ENCODE data around the gene NTM. TPM values are rescaled to one million over a fixed set of nuclear protein-coding genes. Genes with fewer than 3 reads are reported as not detected.

Gene NTM
- total and polyA plus RNA-seq, 10 donors = 0.13 to 1.6 (median 0.67) TPM

DNA sequence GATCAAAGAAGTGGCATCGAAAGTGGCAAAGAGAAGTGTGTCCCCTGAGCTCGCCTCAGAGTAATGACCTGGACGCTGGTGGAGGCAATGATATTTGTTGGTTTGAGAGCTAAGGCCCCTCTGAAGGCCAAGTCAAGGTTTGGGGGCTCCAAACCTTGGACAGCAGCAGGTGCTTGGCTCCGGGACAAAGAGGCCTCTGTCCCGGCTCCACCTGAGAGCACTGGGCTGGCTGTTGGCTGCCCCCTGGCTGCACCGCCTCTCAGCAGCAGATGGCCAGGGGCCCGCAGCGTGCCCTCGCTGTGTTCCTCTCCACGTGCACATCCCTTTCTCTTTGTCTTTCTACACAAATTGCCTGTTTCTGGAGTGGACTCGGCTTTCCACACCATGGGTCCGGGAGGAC lies 301.3 kb downstream of the NTM start:
- WGBS, 5 donors = 80 to 88% (median 84%) methylated on average over 12 of the region's 12 CpGs
- intact Hi-C loops (cut with DNase I; ENCODE audit: low total_unique reads) = loop anchor here (5.0 kb wide), 3 partner anchors 89 to 749 kb away; no protein-coding TSS in a partner anchor
- DNase-seq = no peak
- TF ChIP-seq, protein P1, sequence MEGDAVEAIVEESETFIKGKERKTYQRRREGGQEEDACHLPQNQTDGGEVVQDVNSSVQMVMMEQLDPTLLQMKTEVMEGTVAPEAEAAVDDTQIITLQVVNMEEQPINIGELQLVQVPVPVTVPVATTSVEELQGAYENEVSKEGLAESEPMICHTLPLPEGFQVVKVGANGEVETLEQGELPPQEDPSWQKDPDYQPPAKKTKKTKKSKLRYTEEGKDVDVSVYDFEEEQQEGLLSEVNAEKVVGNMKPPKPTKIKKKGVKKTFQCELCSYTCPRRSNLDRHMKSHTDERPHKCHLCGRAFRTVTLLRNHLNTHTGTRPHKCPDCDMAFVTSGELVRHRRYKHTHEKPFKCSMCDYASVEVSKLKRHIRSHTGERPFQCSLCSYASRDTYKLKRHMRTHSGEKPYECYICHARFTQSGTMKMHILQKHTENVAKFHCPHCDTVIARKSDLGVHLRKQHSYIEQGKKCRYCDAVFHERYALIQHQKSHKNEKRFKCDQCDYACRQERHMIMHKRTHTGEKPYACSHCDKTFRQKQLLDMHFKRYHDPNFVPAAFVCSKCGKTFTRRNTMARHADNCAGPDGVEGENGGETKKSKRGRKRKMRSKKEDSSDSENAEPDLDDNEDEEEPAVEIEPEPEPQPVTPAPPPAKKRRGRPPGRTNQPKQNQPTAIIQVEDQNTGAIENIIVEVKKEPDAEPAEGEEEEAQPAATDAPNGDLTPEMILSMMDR (IDR thresholded peaks at IDR 0.05 in 8 of 11, conservative IDR thresholded peaks at IDR 0.05 in 3 of 11) = no peak
- TF ChIP-seq POLR2A (IDR thresholded peaks at IDR 0.05) (no peak), POLR2AphosphoS5 (IDR thresholded peaks at IDR 0.05) (no peak)
- H3K27ac ChIP-seq = no peak overlapping the region
- peaks cover 0 to 8% (median 0%) of the 10 kb centered on the region in 7 donors for H3K27me3 ChIP-seq (replicated peaks in 1 of 7)
- no peaks in the 10 kb centered on the region for H3K36me3 ChIP-seq
- H3K4me1 ChIP-seq = peaks cover 0 to 7% (median 0%) of the 10 kb centered on the region in 6 donors
- no peaks in the 10 kb centered on the region for H3K9me3 ChIP-seq
- H3K4me3 ChIP-seq = no peak overlapping the region

DNA sequence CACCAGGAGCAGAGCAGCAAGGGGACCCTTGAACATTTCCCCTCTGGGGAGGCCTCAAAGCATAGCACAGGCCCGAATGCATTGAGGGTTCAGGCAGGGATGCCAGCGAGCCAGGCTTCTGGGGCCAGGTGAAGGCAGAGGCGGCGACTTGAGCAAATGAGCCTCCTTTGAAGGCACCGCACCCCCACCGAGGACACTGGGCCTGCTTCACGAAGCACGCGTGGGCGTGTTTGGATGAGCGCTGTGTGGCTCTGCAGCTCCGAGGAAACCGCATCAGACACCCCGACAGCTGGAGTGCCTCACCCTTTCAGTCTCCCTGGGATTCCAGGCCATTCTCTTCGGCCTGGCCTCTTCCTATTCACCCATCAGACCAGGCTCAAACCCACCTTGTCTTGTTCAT lies 301.8 kb downstream of the NTM start:
- TF ChIP-seq POLR2A (IDR thresholded peaks at IDR 0.05) (no peak), POLR2AphosphoS5 (IDR thresholded peaks at IDR 0.05) (no peak)
- Histone ChIP-seq H3K36me3 (no peaks in the 10 kb centered on the region), H3K9me3 (no peaks in the 10 kb centered on the region), H3K27ac (no peak overlapping the region), H3K4me3 (no peak overlapping the region), H3K4me1 (peaks cover 0 to 7% (median 0%) of the 10 kb centered on the region in 6 donors), H3K27me3 (replicated peaks in 1 of 7) (peaks cover 0 to 8% (median 0%) of the 10 kb centered on the region in 7 donors)
- DNase-seq = no peak
- WGBS, 5 donors = 76 to 90% (median 87%) methylated on average over 14 to 15 of the region's 15 CpGs
- intact Hi-C loops (cut with DNase I; ENCODE audit: low total_unique reads) = loop anchor here (5.0 kb wide), 3 partner anchors 90 to 750 kb away; no protein-coding TSS in a partner anchor

DNA sequence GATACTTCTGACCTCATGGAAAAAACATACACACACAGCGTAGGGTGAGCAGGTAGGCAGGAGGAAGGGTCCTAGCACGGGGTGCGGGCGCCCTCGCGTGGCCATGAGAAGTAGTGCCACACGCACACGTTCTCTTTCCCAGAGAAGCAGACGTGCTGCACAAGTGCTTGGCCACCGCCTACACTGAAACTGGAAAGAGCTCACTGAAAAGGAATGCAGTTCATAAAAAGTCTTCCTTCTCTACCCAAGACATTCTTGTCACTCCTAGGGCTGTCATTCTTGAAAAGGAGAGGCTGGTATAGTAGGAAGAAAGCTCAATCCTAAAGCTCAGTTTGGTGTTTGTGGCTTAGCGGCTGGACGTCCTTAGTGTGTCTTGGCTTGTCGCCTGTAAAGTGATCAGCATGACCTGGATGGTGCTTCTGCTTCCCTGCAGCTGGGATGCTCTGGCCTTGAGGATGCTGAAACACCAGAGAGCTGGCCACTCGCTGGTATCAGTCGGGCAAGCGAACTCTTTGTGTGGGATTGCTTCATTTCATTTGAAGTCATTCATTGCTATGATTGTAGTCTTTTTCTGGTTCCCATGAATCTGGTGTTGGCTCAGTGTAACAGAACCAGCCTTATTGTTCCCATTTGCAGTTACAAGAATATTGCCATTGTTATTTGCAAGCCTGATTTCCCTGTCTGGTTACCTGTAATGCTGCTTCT lies 303.8 kb downstream of the NTM start:
- H3K36me3 ChIP-seq = no peaks in the 10 kb centered on the region
- H3K27ac ChIP-seq = no peak overlapping the region
- no peaks in the 10 kb centered on the region for H3K9me3 ChIP-seq
- intact Hi-C loops (cut with DNase I; ENCODE audit: low total_unique reads) = loop anchor here (5.0 kb wide), 3 partner anchors 92 to 752 kb away; no protein-coding TSS in a partner anchor
- peaks cover 0 to under 1% (median 0%) of the 10 kb centered on the region in 6 donors for H3K4me1 ChIP-seq
- no peak for DNase-seq
- H3K4me3 ChIP-seq = no peak overlapping the region
- TF ChIP-seq, protein P1 (IDR thresholded peaks at IDR 0.05 in 8 of 11, conservative IDR thresholded peaks at IDR 0.05 in 3 of 11) = peak; percentile 11 to 90 (median 80)
- no peak for TF ChIP-seq POLR2A (IDR thresholded peaks at IDR 0.05)
- peaks cover 0 to 8% (median 0%) of the 10 kb centered on the region in 7 donors for H3K27me3 ChIP-seq (replicated peaks in 1 of 7)
- 25 to 30% (median 27%) methylated on average over 16 of the region's 16 CpGs for WGBS, 5 donors

DNA sequence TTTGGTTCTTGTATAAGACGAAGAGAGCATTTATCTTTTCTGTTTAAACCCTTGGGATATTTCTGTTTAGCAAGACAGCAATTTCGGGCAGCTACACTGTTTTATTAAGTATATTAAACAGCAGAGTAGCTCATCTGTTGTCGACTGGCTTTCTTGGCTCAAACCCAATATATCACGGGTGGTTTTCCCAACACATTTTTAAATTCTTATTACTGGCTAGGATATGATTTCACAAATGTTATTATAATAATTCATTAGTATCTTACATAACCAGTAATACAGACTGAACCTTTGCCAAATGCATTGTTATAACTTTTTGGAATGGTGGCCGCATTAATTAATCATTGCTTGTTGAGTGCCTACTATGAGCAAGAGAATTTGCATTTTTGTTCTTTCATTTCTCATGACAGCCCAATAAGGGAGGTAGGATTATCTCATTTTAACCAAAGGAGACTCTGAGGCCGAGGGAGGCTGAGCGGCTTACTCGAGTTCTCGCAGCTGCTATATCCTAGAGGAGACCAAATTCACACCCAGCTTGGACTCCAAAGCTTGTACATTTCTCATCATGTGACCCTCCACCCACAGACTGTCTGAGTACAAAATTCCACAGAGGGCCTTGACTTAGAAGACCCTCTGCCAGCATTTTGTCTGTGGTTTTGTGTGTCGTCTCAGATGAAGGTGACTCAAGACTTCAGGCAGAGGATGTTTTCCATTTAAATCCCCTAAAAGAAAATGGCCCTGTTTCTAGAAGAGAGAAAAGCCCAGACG lies 304.9 kb downstream of the NTM start:
- no peak for DNase-seq
- H3K36me3 ChIP-seq = no peaks in the 10 kb centered on the region
- intact Hi-C loops (cut with DNase I; ENCODE audit: low total_unique reads) = no loop called here
- 72 to 84% (median 78%) methylated on average over 11 of the region's 11 CpGs for WGBS, 5 donors
- H3K9me3 ChIP-seq = no peaks in the 10 kb centered on the region
- H3K4me1 ChIP-seq = no peaks in the 10 kb centered on the region
- H3K27ac ChIP-seq = no peak overlapping the region
- H3K4me3 ChIP-seq = no peak overlapping the region
- peaks cover 0 to 8% (median 0%) of the 10 kb centered on the region in 7 donors for H3K27me3 ChIP-seq (replicated peaks in 1 of 7)
- TF ChIP-seq POLR2A (IDR thresholded peaks at IDR 0.05) (no peak), POLR2AphosphoS5 (IDR thresholded peaks at IDR 0.05) (no peak)
- TF ChIP-seq, protein P1 (IDR thresholded peaks at IDR 0.05 in 8 of 11, conservative IDR thresholded peaks at IDR 0.05 in 3 of 11) = no peak

Measured in spleen (tissue), 11 donors.